Measurements from ENCODE around the gene SEMA3F.

DNA sequence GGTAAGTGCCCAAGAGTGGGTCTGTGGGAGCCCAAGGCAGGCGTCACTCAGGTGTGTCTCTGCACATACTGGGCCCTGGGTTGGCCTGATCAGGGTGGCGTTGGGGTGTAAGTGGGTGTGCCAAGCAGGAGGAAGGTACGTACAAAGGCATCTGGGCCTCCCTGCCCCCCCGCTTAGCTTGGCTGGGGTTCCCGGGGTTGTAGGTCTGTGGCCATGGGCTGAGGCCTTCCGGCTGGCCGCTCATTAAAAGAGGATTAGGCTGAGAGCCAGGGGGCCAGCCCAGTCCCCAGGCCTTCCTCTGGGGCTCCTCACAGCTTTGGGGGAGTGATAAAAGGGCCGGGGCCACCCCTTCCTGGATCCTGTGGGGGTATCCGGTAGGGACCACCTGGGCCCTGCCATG is 13.3 kb downstream of the SEMA3F start:
- TF ChIP-seq, protein P1, sequence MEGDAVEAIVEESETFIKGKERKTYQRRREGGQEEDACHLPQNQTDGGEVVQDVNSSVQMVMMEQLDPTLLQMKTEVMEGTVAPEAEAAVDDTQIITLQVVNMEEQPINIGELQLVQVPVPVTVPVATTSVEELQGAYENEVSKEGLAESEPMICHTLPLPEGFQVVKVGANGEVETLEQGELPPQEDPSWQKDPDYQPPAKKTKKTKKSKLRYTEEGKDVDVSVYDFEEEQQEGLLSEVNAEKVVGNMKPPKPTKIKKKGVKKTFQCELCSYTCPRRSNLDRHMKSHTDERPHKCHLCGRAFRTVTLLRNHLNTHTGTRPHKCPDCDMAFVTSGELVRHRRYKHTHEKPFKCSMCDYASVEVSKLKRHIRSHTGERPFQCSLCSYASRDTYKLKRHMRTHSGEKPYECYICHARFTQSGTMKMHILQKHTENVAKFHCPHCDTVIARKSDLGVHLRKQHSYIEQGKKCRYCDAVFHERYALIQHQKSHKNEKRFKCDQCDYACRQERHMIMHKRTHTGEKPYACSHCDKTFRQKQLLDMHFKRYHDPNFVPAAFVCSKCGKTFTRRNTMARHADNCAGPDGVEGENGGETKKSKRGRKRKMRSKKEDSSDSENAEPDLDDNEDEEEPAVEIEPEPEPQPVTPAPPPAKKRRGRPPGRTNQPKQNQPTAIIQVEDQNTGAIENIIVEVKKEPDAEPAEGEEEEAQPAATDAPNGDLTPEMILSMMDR (IDR thresholded peaks at IDR 0.05; ENCODE audit: low read length) = no peak
- no peak for TF ChIP-seq EZH2 (optimal IDR thresholded peaks at IDR 0.05; ENCODE audit: low read depth, low read length)
